ENCODE data around the gene HEATR5A.

DNA sequence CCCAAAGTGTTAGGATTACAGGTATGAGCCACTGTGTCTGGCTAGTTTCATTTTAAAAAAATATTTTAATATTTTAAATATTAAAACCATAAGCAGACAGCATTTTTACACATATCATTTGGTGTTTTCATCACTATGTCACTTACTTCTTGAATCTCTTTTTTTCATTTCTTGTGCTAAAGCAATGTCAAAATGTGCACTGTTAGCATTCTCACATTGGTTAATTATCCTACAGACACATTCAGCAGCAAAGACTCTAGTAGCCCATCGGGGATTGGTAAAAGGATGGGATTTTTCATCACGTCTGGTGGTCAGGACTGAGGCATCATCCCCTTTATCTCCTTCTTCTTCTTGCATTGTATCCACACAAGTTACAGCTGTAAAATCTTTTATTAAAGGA lies 96.9 kb downstream of the HEATR5A start:
- no peak for TF ChIP-seq CREB1 (CRISPR knock-in tag; IDR thresholded peaks at IDR 0.05; ENCODE audit: low read depth)
- TF ChIP-seq, protein P1, sequence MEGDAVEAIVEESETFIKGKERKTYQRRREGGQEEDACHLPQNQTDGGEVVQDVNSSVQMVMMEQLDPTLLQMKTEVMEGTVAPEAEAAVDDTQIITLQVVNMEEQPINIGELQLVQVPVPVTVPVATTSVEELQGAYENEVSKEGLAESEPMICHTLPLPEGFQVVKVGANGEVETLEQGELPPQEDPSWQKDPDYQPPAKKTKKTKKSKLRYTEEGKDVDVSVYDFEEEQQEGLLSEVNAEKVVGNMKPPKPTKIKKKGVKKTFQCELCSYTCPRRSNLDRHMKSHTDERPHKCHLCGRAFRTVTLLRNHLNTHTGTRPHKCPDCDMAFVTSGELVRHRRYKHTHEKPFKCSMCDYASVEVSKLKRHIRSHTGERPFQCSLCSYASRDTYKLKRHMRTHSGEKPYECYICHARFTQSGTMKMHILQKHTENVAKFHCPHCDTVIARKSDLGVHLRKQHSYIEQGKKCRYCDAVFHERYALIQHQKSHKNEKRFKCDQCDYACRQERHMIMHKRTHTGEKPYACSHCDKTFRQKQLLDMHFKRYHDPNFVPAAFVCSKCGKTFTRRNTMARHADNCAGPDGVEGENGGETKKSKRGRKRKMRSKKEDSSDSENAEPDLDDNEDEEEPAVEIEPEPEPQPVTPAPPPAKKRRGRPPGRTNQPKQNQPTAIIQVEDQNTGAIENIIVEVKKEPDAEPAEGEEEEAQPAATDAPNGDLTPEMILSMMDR (conservative IDR thresholded peaks at IDR 0.05; ENCODE audit: low read depth in 2 of 2), result no peak
- no peak for TF ChIP-seq POLR2AphosphoS5 (IDR thresholded peaks at IDR 0.05; ENCODE audit: low read depth)
- TF ChIP-seq EZH2 (IDR thresholded peaks at IDR 0.05; ENCODE audit: low read depth, unreplicated experiment), result no peak
- TF ChIP-seq EZH2phosphoT487 (IDR thresholded peaks at IDR 0.05; ENCODE audit: unreplicated experiment), result no peak
- TF ChIP-seq, protein P2, sequence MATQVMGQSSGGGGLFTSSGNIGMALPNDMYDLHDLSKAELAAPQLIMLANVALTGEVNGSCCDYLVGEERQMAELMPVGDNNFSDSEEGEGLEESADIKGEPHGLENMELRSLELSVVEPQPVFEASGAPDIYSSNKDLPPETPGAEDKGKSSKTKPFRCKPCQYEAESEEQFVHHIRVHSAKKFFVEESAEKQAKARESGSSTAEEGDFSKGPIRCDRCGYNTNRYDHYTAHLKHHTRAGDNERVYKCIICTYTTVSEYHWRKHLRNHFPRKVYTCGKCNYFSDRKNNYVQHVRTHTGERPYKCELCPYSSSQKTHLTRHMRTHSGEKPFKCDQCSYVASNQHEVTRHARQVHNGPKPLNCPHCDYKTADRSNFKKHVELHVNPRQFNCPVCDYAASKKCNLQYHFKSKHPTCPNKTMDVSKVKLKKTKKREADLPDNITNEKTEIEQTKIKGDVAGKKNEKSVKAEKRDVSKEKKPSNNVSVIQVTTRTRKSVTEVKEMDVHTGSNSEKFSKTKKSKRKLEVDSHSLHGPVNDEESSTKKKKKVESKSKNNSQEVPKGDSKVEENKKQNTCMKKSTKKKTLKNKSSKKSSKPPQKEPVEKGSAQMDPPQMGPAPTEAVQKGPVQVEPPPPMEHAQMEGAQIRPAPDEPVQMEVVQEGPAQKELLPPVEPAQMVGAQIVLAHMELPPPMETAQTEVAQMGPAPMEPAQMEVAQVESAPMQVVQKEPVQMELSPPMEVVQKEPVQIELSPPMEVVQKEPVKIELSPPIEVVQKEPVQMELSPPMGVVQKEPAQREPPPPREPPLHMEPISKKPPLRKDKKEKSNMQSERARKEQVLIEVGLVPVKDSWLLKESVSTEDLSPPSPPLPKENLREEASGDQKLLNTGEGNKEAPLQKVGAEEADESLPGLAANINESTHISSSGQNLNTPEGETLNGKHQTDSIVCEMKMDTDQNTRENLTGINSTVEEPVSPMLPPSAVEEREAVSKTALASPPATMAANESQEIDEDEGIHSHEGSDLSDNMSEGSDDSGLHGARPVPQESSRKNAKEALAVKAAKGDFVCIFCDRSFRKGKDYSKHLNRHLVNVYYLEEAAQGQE (IDR thresholded peaks at IDR 0.05; ENCODE audit: unreplicated experiment), result no peak
- no peak for TF ChIP-seq STAT1 (IDR thresholded peaks at IDR 0.05; ENCODE audit: unreplicated experiment)
- TF ChIP-seq, protein P3, sequence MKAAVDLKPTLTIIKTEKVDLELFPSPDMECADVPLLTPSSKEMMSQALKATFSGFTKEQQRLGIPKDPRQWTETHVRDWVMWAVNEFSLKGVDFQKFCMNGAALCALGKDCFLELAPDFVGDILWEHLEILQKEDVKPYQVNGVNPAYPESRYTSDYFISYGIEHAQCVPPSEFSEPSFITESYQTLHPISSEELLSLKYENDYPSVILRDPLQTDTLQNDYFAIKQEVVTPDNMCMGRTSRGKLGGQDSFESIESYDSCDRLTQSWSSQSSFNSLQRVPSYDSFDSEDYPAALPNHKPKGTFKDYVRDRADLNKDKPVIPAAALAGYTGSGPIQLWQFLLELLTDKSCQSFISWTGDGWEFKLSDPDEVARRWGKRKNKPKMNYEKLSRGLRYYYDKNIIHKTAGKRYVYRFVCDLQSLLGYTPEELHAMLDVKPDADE (IDR thresholded peaks at IDR 0.05), result no peak
- TF ChIP-seq, protein P4, sequence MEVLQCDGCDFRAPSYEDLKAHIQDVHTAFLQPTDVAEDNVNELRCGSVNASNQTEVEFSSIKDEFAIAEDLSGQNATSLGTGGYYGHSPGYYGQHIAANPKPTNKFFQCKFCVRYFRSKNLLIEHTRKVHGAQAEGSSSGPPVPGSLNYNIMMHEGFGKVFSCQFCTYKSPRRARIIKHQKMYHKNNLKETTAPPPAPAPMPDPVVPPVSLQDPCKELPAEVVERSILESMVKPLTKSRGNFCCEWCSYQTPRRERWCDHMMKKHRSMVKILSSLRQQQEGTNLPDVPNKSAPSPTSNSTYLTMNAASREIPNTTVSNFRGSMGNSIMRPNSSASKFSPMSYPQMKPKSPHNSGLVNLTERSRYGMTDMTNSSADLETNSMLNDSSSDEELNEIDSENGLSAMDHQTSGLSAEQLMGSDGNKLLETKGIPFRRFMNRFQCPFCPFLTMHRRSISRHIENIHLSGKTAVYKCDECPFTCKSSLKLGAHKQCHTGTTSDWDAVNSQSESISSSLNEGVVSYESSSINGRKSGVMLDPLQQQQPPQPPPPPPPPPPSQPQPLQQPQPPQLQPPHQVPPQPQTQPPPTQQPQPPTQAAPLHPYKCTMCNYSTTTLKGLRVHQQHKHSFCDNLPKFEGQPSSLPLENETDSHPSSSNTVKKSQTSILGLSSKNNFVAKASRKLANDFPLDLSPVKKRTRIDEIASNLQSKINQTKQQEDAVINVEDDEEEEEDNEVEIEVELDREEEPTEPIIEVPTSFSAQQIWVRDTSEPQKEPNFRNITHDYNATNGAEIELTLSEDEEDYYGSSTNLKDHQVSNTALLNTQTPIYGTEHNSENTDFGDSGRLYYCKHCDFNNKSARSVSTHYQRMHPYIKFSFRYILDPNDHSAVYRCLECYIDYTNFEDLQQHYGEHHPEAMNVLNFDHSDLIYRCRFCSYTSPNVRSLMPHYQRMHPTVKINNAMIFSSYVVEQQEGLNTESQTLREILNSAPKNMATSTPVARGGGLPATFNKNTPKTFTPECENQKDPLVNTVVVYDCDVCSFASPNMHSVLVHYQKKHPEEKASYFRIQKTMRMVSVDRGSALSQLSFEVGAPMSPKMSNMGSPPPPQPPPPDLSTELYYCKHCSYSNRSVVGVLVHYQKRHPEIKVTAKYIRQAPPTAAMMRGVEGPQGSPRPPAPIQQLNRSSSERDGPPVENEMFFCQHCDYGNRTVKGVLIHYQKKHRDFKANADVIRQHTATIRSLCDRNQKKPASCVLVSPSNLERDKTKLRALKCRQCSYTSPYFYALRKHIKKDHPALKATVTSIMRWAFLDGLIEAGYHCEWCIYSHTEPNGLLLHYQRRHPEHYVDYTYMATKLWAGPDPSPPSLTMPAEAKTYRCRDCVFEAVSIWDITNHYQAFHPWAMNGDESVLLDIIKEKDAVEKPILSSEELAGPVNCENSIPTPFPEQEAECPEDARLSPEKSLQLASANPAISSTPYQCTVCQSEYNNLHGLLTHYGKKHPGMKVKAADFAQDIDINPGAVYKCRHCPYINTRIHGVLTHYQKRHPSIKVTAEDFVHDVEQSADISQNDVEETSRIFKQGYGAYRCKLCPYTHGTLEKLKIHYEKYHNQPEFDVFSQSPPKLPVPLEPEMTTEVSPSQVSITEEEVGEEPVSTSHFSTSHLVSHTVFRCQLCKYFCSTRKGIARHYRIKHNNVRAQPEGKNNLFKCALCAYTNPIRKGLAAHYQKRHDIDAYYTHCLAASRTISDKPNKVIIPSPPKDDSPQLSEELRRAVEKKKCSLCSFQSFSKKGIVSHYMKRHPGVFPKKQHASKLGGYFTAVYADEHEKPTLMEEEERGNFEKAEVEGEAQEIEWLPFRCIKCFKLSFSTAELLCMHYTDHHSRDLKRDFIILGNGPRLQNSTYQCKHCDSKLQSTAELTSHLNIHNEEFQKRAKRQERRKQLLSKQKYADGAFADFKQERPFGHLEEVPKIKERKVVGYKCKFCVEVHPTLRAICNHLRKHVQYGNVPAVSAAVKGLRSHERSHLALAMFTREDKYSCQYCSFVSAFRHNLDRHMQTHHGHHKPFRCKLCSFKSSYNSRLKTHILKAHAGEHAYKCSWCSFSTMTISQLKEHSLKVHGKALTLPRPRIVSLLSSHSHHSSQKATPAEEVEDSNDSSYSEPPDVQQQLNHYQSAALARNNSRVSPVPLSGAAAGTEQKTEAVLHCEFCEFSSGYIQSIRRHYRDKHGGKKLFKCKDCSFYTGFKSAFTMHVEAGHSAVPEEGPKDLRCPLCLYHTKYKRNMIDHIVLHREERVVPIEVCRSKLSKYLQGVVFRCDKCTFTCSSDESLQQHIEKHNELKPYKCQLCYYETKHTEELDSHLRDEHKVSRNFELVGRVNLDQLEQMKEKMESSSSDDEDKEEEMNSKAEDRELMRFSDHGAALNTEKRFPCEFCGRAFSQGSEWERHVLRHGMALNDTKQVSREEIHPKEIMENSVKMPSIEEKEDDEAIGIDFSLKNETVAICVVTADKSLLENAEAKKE (CRISPR knock-in tag; IDR thresholded peaks at IDR 0.05), result no peak
- TF ChIP-seq ZNF114 (CRISPR knock-in tag; IDR thresholded peaks at IDR 0.05), result no peak
- TF ChIP-seq JUNB (IDR thresholded peaks at IDR 0.05; ENCODE audit: unreplicated experiment), result no peak
- no peak for TF ChIP-seq NANOG (IDR thresholded peaks at IDR 0.05; ENCODE audit: borderline replicate concordance)
- TF ChIP-seq ZNF331 (CRISPR knock-in tag; IDR thresholded peaks at IDR 0.05; ENCODE audit: low read depth), result no peak

All from GM23338 (cell line).